HT1080 (cell line): Measurements from ENCODE around the gene SHISA8. TPM values are rescaled to one million over a fixed set of nuclear protein-coding genes. Genes with fewer than 3 reads are reported as not detected.
"Not testable (repeated sequence)": the region's sequence is repeated elsewhere in the genome, so short reads cannot be mapped to it uniquely, and the experiment has no call there.

Experiments
- DNase-seq: peaks from one replicate; pipeline ENCODE4 v3.0.0-alpha.2; 2015; ENCODE audit warnings: low read depth
- total RNA-seq: library from RNA; depleted of rRNA; stranded (reverse); fragments of >200 nt; shearing (Covaris generic); gene quantifications from 2 replicates; pipeline ENCODE4 v1.2.3, GENCODE V29; 2014

Gene SHISA8
- total RNA-seq, 1 experiment from 2014 or later, result 8.8 TPM

DNA sequence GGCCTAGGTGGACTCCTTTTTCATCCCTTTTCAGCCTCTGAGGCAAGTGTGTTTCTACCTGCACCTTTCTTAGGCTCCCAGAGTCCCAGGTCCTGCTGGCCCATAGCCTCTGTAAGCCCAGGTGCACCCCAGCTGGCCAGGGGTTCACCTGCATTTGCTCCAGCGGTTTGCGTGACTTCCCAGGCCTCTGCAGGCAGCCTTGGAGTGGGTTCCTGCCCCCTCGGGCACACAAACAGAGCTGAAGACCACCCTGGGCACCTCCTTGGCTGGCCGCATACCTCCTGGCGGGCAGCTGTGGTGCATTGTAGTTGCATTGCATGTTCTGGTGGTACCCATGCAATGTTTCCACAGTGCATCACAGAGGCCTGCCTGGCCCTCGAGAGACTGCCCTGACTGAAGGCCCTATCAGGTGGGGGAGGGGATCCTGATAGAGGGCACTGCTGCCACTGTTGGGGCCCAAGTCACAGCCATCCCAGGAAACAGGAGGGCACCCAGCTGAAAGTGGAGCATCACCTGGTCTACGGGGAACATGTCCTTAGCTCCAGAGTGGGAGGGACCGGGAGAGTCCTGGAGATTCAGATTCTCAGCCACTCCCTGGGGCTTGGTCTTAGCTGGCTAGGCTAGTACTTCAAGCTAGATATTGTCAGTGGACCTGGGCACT is 14.1 kb downstream of the SHISA8 start:
- no peak for DNase-seq

DNA sequence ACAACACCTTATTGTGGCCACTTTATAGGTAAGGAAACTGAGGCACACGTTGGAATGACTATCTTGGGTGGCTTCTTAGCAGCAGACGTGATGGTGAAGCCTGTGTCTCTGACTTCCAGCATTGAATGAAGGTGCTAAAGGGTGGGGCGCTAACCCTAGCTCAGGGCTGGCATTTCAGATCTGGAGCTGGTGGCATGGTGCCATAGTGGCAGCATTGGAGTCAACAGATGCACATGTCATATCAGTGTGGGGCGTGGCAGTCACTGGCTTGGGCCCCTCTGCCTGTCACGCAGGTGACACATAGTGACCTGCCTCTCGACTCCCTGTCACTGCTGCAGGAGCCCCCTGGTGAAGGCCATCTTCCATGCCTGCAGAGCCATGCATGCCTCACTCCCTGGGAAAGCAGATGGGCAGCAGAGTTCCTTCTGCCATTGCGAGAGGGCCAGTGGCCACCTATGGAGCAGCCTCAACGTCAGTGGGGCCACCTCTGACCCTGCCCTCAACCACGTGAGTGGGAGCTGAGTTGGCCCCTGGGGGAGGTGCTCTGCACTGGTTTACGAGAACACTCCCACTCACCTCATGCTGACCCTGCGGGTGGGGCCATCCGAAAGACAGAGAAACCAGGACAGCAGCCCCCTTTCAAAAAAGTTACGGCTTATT is 14.8 kb downstream of the SHISA8 start:
- no peak for DNase-seq

DNA sequence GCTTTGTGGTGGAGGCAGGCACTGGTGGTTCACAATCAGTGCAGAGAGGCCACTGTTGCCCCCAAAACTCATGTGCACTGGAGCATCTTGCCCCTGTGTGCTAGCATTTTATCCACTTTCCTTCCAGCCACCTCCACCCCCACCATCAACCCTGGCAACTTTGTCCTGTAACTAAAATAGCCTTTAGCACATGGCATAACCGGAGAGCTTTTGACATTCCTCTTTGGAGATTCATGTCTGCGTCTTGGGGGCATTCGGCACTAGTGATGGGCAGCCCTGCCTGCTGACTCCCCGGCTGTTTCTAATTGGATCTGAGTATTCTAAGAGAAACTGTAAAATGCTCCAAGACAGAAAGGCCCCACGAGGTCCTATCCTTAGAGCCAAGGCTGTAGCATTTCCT is 15.8 kb downstream of the SHISA8 start:
- DNase-seq, result no peak

DNA sequence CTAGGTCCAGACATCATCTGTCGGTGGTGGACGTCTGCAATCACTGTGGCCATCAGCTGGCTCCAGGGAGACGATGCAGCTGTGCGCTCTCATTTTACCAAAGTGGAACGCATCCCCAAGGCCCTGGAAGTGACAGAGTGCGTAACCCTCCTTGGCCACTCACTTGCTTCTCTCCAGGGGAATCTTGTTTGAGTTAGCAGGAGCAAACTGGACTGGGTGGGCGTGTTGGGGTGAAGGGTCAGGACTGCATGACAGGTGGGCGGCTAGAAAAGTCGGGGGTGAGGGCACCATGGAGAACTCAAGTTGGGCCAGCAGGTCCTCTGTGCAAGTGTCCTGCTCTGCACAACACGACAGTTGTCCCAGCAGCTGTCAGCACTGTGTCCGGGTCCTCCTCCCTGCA is 16.2 kb downstream of the SHISA8 start:
- DNase-seq, result no peak

DNA sequence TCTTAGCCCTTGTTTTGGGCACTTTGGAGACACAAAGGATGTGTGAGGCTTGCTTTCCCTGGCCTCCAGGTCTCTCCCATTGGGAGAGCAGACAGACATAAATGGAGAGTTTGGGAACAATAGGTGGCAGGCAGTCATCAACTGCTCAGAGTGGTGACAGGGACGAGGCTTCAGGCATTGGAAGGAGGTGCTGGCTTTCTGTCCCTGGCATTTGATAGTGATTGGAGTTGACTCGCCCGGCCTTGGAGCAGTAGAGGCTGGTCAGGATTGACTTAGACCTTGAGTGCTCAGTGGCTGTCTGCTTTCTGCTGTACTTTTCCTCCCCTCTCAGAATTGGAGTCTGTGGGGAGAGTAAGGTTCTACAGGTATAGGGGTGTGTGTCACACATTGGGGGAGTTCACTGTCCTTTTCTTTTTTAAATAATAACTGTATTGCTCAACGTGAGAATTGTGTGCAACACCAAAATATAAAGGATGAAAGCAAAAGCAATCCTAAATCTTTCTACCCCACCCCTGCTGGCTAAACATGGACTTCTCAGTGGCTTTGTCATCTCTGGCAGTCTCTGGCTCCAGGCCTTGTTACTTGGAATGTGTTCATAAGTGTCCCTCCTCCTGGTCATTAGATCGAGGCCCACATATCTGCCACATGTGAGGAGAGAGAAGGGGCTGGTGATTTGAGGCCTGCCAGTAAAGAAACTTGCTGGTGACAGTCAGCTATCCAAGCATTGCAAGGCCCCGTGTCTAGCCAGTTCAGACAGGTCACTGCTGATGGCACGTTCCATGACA is 21.1 kb downstream of the SHISA8 start:
- no peak for DNase-seq

DNA sequence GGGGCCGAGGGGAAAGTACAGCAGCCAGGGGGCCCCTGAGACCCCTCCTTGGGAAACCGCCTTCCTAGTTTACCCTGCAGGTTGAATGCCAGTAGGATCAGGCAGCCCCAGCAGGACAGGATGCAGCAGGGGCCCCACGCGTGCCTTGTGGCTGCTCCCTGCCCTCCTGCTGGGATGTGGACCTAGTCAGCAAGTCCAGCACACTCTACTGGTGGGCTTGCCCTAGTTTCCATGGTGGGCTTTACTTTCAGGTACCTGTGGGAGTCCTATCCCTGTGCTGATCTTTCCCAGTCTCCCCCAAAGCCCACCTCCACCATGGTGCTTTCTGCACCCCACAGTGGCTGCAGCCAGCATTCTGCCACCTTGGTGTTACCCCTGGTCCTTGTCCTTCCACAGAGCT is 22.2 kb downstream of the SHISA8 start:
- DNase-seq, result no peak

DNA sequence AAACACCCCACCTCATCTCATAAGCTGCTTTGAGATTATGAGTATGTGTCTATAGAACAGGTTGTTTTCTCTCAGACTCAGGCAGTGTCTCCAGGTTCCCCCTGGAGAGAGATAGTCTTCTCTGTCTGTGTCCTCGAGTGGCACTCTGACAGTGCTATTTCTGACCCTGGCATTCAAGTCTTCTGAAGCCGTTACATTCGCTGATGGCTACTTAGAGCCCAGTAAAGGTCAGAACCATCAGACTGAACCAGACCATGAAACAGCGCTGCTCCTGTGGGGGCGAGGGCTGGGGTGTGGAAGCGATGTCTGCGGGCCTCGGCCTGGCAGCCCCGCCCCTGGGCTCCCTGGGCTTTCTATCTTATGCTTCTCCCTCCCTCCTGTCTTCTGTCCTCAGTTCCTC is 23.5 kb downstream of the SHISA8 start:
- DNase-seq, result no peak

DNA sequence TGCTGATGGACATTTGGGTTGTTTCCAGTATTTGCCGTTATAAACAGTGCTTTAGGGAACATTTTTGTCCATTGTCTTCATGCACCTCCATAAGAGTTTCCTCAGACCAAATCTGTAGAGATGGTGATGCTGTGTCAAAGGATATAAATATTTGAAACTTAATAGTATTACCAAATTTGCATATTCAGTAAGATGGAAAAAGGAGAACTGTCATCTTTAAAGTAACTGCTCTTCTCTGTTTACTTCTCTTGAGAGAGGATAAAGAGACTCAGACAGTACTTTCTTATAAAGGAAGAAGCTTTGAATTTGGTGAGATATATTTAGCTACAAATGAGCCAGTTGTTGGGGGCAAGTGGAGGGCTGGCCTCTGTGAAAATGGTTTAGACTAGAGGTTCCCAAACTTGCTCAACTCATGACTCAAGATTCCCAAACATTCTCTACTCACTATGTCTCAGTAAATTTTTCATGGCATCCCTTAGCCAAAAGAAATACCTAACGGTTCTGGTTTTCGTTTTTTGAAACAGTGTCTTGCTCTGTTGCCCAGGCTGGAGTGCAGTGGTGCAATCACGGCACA is 26.2 kb downstream of the SHISA8 start:
- DNase-seq, result no peak

DNA sequence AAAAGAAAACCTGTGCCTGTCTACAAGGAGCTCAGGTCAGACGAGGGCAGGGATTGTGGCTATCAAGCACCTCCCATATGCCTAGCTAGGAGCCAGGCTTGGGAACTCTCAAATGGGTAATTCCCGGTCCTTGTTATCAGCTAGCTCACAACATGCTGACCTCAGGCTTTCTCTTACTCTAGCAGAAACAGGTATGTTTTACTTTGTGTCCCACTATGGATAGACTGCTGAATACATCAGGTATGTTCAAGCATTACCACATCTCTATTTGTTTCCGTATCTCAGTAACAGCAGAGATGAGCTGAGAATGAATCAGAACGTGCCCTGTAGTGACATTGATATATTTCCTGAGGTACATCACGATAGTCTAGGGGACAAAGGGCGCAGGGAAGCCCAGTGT is 29.4 kb downstream of the SHISA8 start:
- no peak for DNase-seq

DNA sequence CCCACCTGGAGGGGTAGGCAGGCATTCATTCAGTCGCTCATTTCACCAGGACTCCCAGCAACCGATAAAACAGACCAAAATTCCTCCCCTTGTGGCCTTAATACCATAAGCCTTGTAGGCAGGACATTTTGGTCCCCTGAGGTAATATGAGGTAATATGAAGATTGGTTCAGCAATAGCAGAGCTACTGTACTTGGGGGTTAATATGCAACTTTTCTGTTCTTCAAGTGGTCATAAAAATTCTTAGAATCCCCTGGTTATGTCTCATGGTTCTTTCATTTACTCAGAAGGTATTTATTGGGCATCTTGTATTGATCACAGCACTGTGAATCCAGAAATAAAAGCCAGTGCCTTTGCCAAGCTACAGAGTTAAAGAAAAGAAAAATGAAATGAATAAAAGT is 29.8 kb downstream of the SHISA8 start:
- no peak for DNase-seq

DNA sequence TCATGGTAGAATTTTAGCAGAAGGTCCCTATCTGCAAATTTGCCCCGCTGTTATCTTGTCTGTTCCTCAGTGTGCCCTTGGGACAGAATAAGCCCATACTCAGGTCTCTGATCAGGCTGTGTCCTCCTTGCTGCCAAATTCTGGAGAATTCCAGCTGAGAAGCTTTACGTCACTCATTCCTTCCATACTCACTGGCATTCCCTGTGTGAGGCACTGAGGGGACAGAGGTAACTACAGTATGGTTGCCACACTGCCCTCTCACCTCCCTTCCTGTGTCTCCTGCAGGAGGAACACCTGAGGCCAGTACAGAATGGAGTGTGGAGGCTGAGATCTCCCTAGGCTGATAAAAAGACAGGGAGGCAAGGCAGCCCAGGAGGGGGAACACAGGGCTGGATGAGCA is 31.5 kb downstream of the SHISA8 start:
- DNase-seq, result no peak

DNA sequence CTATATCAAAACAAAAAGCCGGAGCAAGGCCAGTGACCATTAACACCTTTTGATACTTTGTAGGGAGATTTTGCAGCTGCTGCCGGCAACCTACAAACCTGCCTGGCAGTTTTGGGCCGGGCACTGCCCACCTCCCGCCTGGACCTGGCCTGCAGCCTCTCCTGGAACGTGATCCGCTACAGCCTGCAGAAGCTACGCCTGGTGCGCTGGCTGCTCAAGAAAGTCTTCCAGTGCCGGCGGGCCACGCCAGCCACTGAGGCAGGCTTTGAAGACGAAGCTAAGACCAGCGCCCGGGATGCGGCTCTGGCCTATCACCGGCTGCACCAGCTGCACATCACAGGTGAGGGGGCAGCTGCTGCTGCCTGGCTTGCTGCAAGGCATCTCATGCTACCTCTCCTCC is 34.2 kb downstream of the SHISA8 start:
- DNase-seq, result no peak

DNA sequence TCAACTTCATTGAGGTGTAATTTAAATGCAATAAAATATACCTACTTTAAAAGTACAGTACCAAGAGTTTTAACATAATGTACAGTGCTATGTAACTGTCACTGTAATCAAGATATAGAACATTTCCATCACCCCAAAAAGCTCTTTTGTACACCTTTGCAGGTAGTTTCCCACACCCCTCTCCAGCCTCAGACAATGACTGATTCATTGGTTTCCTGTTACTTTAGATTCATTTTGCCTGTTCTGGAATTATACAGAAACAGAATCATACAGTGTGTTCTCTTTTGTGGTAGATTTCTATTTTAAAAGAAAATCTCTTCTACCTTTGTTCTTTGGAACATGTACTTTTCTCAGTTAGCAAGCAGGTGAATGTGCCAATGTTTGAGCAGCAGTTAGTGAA is 38.2 kb downstream of the SHISA8 start:
- no peak for DNase-seq

DNA sequence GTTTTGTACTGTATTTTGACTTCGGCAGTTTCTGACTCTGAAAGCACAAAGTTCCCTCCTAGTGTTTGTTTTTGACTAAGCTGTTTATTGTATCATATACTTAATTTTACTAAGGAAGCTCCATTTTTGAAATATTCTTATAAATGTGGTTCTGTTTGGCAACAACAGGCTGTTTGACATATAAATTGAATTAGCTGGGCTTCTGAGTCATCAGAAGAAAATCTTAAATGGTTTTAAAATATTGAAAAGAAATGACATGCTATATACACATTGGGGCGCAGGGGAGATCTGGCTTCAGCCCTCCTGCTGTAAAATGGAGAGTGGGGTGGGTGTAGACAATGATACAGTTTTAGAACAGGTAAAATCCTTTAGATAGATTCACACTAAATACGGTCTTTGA is 38.6 kb downstream of the SHISA8 start:
- no peak for DNase-seq

DNA sequence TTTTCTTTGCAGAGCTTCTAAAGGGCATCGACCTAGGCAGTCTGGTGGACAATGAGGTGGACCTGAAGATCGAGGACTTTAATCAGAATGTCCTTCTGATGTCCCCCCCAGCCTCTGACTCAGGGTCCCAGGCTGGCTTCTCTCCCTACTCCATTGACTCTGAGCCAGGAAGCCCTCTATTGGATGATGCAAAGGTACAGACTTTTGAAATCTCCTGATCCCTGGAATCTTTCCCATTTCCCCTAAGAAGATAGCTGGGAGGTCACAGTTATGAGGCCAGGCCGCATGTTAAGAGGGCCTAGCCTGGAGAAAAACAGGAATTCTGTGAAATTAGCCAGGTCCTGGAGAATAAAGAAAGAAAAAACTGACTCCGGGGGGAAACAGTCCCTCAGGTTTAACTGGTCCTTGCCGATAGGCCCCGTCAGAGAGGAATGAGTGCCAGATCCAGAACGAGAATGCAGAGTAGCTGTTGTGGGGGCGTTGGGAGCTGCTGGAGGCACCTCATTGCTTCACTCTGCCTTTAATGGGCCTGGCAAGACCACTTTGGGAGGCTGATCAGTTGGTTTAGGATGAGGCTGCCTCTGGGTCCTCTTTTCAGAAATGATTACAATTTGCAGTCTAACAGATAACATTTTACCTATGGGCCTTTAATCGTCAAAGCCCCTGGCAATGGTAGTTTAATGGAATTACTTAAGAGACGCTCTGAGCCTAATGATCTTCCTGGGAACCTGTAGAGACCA is 39.2 kb downstream of the SHISA8 start:
- no peak for DNase-seq

DNA sequence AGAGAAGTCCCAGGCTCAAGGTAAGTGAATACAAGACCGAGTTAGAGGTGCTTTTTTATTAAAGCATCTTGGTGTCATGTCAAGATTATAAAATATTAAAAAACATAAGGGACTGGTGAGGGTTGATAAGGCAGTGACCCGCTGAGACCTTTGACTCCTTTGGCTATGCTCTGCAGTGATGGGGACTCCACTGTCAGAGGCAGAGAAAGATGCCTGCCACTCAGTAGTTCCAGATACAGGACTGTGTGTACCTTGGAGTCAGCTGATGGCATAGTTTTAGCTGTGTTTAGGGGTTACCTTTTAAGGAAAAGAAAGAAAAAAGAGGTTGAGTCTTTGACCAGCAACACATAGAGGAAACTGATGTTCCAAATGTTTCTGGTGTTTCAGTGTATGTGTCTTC is 40.8 kb downstream of the SHISA8 start:
- no peak for DNase-seq

DNA sequence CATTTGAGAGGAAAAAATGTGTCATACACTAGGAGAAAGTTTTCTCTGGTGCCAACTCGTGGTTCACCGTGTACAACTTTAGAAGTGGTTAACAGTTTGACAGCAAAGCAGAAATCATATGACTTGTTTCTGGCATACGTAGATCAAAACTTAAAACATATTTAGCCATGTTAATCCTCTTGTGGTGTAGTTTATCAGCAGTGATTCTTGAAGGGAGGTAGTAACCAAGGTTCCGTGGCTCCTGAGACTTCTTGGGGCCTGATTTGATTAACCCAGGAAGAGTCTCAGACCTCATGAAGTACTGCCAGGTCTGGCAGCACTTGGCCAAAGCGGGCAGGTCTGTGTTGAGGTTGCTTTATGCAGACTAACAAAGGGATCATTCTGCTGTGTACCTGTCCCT is 41.5 kb downstream of the SHISA8 start:
- no peak for DNase-seq

DNA sequence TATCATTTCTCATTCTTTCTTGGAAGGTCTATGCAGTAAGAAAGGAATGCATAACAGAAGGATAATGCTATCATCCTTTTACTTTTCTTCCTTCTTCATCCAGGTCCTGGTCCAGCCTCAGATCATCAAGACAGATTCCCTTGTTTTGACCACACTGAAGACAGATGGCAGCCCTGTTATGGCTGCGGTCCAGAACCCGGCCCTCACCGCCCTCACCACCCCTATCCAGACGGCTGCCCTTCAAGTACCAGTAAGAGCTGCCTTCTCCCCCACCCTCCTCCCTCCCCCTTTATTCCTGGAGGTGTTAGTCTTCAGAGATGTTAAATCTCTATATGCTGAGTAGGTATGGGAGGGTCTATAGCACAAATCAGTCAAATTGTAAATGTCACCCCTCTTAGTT is 44.1 kb downstream of the SHISA8 start:
- DNase-seq, result no peak

DNA sequence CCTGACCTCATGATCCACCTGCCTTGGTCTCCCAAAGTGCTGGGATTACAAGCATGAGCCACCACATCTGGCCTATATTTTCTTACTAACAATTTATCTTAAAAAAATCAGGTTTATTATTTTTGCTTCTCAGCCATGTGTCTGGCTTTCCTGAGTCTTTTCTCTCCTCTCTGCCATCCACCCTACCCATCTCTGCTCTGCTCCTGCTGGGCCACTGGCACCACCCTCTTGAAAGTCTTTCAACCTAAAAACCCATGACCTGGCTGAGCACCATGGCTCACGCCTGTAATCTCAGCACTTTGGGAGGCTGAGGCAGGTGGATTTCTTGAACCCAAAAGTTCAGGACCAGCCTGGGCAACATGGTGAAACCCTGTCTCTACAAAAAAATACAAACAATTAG is 44.8 kb downstream of the SHISA8 start:
- not testable (repeated sequence) for DNase-seq

DNA sequence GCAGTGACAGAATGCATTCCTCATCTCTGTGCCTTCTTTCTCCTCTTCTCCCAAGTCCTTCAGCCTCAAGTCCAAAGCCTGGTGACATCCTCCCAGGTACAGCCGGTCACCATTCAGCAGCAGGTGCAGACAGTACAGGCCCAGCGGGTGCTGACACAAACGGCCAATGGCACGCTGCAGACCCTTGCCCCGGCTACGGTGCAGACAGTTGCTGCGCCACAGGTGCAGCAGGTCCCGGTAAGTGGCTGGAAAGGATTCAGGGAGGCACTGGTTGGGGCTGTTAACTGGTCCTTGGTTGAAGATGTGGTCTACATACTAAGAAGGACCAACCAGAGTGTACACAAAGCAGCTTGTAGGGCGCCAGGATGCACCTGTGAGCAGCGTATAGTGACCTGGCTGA is 46.3 kb downstream of the SHISA8 start:
- DNase-seq, result no peak

DNA sequence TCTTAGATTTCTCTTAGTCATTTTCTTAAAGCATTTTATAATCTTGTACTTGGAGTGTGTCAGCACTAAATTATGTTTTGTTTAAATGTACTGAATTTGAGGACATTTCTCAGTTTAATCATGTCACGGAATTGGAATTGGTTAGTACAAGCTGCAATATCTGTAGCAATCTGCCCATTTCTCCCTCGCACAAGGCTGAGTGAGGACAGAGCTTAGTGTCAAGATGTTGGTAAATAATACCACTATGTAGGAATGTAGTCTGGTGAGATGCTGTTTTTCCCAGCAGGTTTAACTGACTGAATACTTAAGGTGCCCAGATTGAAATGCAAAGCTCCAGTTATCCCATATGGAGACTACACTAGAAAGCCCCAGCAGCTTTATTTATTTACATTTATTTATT is 51.4 kb downstream of the SHISA8 start:
- no peak for DNase-seq
